NCI-H69 (cell line): Measurements from ENCODE around the gene SUSD2.
"Not testable (repeated sequence)": the region's sequence is repeated elsewhere in the genome, so short reads cannot be mapped to it uniquely, and the experiment has no call there.

Experiments used
- DNase-seq: peaks from one replicate; lab custom pipeline; 2025; lab: John Stamatoyannopoulos, UW

Gene SUSD2

GRCh38 chr22:24213111-24213510 is 31.8 kb downstream of the SUSD2 start:
- not testable (repeated sequence) for DNase-seq

GRCh38 chr22:24214467-24215285 is 33.4 kb downstream of the SUSD2 start:
- no peak for DNase-seq

- DNase-seq: no peak
Observed at GRCh38 chr22:24216541-24217209, 35.4 kb downstream of the SUSD2 start.

- no peak for DNase-seq
Observed at GRCh38 chr22:24217384-24217783, 36.1 kb downstream of the SUSD2 start.

GRCh38 chr22:24219750-24220149 is 38.5 kb downstream of the SUSD2 start:
- DNase-seq: no peak

GRCh38 chr22:24224468-24224867 is 43.2 kb downstream of the SUSD2 start:
- no peak for DNase-seq

- DNase-seq: no peak
Observed at GRCh38 chr22:24225044-24225601, 43.8 kb downstream of the SUSD2 start.

GRCh38 chr22:24225951-24226350 is 44.7 kb downstream of the SUSD2 start:
- no peak for DNase-seq

GRCh38 chr22:24230911-24231656 is 49.8 kb downstream of the SUSD2 start:
- DNase-seq: peak; percentile 60

GRCh38 chr22:24231706-24232105 is 50.4 kb downstream of the SUSD2 start:
- DNase-seq: no peak

GRCh38 chr22:24232124-24232523 is 50.8 kb downstream of the SUSD2 start:
- no peak for DNase-seq

GRCh38 chr22:24232725-24233124 is 51.4 kb downstream of the SUSD2 start:
- DNase-seq: no peak

GRCh38 chr22:24233235-24233634 is 51.9 kb downstream of the SUSD2 start:
- DNase-seq: no peak

- DNase-seq: no peak
Observed at GRCh38 chr22:24233816-24234215, 52.5 kb downstream of the SUSD2 start.

GRCh38 chr22:24235315-24235714 is 54.0 kb downstream of the SUSD2 start:
- DNase-seq: no peak

- no peak for DNase-seq
Observed at GRCh38 chr22:24236656-24237055, 55.4 kb downstream of the SUSD2 start.

GRCh38 chr22:24238101-24238694 is 56.9 kb downstream of the SUSD2 start:
- not testable (repeated sequence) for DNase-seq
